Endodermal cell (in vitro differentiated cells): ENCODE measurements around the gene SLC1A7. TPM values are rescaled to one million over a fixed set of nuclear protein-coding genes. Genes with fewer than 3 reads are reported as not detected.

ENCODE experiments used
- DNase-seq: peaks from one replicate; pipeline ENCODE4 v3.0.0-alpha.2; 2017
- H3K27ac ChIP-seq: 2 replicates; pipeline ENCODE4 v1.5.1; 2013; ENCODE audit warnings: mild to moderate bottlenecking, low read depth, low read length, moderate library complexity
- H3K27me3 ChIP-seq: 2 replicates; pipeline ENCODE4 v1.6.1; 2013; ENCODE audit warnings: mild to moderate bottlenecking, low read length, moderate library complexity; ENCODE audit not compliant: insufficient read depth, control insufficient read depth, poor library complexity, severe bottlenecking
- H3K36me3 ChIP-seq: 2 replicates; pipeline ENCODE4 v1.7.0; 2013; ENCODE audit warnings: mild to moderate bottlenecking, low read length, moderate library complexity; ENCODE audit not compliant: control insufficient read depth, insufficient read depth
- H3K4me1 ChIP-seq: one replicate; pipeline ENCODE4 v1.7.0; 2013; ENCODE audit warnings: low read length; ENCODE audit not compliant: control insufficient read depth, insufficient read depth
- H3K4me3 ChIP-seq: 2 replicates; pipeline ENCODE4 v1.5.1; 2013; ENCODE audit warnings: mild to moderate bottlenecking, low read length, moderate library complexity
- H3K9ac ChIP-seq: 2 replicates; pipeline ENCODE4 v1.6.1; 2013; ENCODE audit warnings: mild to moderate bottlenecking, low read length, moderate library complexity; ENCODE audit not compliant: poor library complexity, severe bottlenecking; ENCODE audit errors: extremely low read depth
- H3K9me3 ChIP-seq: 2 replicates; pipeline ENCODE4 v1.6.1; 2013; ENCODE audit warnings: mild to moderate bottlenecking, low read length, moderate library complexity; ENCODE audit not compliant: control insufficient read depth
- H3K27ac Mint-ChIP-seq: 2 replicates; pipeline ENCODE4 v1.8.0; 2020; ENCODE audit warnings: mixed read lengths
- H3K27me3 Mint-ChIP-seq: 2 replicates; pipeline ENCODE4 v1.8.0; 2021; ENCODE audit warnings: mild to moderate bottlenecking, mixed read lengths; ENCODE audit not compliant: insufficient read depth
- H3K36me3 Mint-ChIP-seq: 2 replicates; pipeline ENCODE4 v1.8.0; 2020; ENCODE audit warnings: low read depth, mixed read lengths
- H3K4me1 Mint-ChIP-seq: 2 replicates; pipeline ENCODE4 v1.8.0; 2020; ENCODE audit warnings: mixed read lengths
- H3K4me3 Mint-ChIP-seq: 2 replicates; pipeline ENCODE4 v1.8.0; 2020; ENCODE audit warnings: mild to moderate bottlenecking, moderate library complexity, mixed read lengths
- H3K9me3 Mint-ChIP-seq: 2 replicates; pipeline ENCODE4 v1.8.0; 2020; ENCODE audit warnings: mild to moderate bottlenecking, mixed read lengths
- WGBS, 2 experiments: methylation state at CpG; one replicate each; pipeline versions ENCODE4 v1.1.5 to v1.1.7; 2013; ENCODE audit warnings: missing lambda C conversion rate in 2 of 2, mixed read lengths in 1 of 2; ENCODE audit not compliant: insufficient coverage in 1 of 2, insufficient read length in 1 of 2; 5-methylcytosine and 5-hydroxymethylcytosine counted together
- total RNA-seq, 2 donors: library from RNA; stranded (reverse); fragmentation: NEBNext Ultra II Directional in 1 of 2; extraction: Animal tissue kit (Norgen Biotek cat#: 25700) in 1 of 2; gene quantifications; 2 replicates in 1 of 2; 3 replicates in 1 of 2; pipeline ENCODE4 v1.2.1, GENCODE V29; 2021
- TF ChIP-seq, protein P1 (sequence below): fragments of 200-600 bp; sonication (generic); conservative IDR thresholded peaks from 2 replicates; pipeline ENCODE4 v1.5.0; 2021; ENCODE audit warnings: antibody characterized with exemption, mild to moderate bottlenecking

The SLC1A7 gene
- total RNA-seq, 2 donors from 2014 or later, result 1.7 to 2.3 TPM

DNA sequence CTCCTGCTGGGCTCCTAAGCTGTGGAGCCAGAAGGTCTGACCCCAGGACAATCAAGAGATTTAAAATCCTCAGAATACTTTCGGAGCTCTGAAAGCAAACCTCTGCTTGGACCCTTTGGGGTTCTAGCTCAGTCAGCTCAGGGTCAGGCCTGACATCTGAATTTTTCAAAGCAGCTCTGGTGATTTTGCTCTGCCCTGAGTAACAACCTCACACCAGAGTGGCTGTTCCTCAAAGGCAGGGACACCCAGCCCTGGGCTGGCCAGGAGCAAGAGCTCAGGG, 11.9 kb downstream of the SLC1A7 start:
- Histone ChIP-seq H3K4me1 (no peaks in the 10 kb centered on the region), H3K27ac (no peak overlapping the region), H3K4me3 (no peak overlapping the region), H3K9me3 (no peaks in the 10 kb centered on the region), H3K9ac (no peak overlapping the region), H3K27me3 (no peaks in the 10 kb centered on the region), H3K36me3 (no peaks in the 10 kb centered on the region)
- Mint-ChIP-seq H3K36me3 (no peaks in the 10 kb centered on the region), H3K4me1 (peaks cover 23% of the 10 kb centered on the region), H3K27me3 (peaks cover 40% of the 10 kb centered on the region), H3K27ac (no peak overlapping the region), H3K4me3 (no peak overlapping the region), H3K9me3 (no peaks in the 10 kb centered on the region)
- TF ChIP-seq, protein P1, sequence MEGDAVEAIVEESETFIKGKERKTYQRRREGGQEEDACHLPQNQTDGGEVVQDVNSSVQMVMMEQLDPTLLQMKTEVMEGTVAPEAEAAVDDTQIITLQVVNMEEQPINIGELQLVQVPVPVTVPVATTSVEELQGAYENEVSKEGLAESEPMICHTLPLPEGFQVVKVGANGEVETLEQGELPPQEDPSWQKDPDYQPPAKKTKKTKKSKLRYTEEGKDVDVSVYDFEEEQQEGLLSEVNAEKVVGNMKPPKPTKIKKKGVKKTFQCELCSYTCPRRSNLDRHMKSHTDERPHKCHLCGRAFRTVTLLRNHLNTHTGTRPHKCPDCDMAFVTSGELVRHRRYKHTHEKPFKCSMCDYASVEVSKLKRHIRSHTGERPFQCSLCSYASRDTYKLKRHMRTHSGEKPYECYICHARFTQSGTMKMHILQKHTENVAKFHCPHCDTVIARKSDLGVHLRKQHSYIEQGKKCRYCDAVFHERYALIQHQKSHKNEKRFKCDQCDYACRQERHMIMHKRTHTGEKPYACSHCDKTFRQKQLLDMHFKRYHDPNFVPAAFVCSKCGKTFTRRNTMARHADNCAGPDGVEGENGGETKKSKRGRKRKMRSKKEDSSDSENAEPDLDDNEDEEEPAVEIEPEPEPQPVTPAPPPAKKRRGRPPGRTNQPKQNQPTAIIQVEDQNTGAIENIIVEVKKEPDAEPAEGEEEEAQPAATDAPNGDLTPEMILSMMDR, result no peak
- no peak for DNase-seq
- whole genome bisulfite sequencing, 2 experiments, result 86 to 100% methylated on average over 1 of the region's 1 CpG

DNA sequence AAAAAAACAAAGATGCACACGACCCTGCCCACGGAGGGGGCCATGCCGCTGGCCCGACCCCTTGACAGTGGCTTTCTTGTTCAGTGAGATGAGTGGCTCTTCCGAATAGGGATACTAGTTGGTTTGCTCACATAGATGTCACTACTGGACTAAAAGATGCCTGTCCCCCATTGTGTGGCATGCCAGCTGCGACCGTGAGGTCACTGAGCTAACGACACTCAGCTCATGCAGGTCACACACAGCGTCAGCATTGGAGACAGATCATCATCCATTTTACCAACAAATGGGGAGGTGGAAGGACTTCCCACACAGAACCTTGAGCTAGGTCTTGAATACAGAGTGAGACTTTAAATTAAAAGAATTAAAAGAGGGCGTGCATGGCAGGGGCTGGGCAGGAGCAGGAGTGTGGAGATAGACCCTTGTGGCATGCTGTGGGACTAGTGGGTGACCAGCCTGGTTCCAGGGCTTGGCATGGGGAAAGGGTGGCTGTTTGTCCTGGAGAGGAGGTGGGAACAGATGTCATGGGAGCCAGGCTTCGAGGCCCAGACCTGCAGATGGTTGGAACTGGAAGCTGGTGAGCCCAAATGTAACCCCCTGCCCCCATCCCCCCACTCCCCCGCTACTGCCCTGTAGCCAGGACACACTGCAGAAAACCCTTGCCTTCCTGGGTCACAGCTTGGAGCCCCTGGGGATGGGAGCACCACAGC, 12.4 kb downstream of the SLC1A7 start:
- no peak overlapping the region for H3K4me3 Mint-ChIP-seq
- 72 to 87% methylated on average over 10 to 12 of the region's 12 CpGs for WGBS, 2 experiments
- no peaks in the 10 kb centered on the region for H3K36me3 Mint-ChIP-seq
- peaks cover 26% of the 10 kb centered on the region for H3K4me1 Mint-ChIP-seq
- H3K9me3 Mint-ChIP-seq, result no peaks in the 10 kb centered on the region
- H3K9me3 ChIP-seq, result no peaks in the 10 kb centered on the region
- H3K36me3 ChIP-seq, result no peaks in the 10 kb centered on the region
- peaks cover 44% of the 10 kb centered on the region for H3K27me3 Mint-ChIP-seq
- no peak overlapping the region for H3K9ac ChIP-seq
- H3K27ac ChIP-seq, result peak overlapping the region; percentile 10
- H3K27me3 ChIP-seq, result no peaks in the 10 kb centered on the region
- H3K4me1 ChIP-seq, result no peaks in the 10 kb centered on the region
- TF ChIP-seq, protein P1, result no peak
- H3K27ac Mint-ChIP-seq, result no peak overlapping the region
- H3K4me3 ChIP-seq, result no peak overlapping the region
- DNase-seq, result peak; percentile 44

DNA sequence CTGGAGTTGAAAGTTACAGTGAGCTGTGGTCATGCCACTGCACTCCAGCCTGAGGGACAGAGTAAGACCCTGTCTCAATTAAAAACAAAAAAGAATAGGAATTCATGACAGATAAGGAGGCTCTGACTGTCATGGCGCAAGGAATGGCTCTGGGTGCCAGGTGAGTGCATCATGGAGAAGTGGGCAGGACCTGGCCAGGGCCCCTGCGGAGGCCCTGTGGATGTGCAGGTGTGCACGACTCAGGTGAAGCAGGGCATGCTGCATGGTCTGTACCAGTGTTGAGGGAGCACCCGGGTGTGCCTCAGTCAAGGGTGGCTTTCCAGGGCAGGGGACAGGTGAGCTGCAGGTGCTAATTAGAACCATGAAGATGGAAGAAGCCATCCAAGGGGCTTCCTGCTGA, 14.0 kb downstream of the SLC1A7 start:
- Histone ChIP-seq H3K4me1 (peaks cover 4% of the 10 kb centered on the region), H3K4me3 (no peak overlapping the region), H3K9ac (no peak overlapping the region), H3K27ac (no peak overlapping the region), H3K9me3 (no peaks in the 10 kb centered on the region), H3K27me3 (peaks cover 10% of the 10 kb centered on the region), H3K36me3 (no peaks in the 10 kb centered on the region)
- DNase-seq, result peak; percentile 3
- H3K27me3 Mint-ChIP-seq, result peaks cover 42% of the 10 kb centered on the region
- no peak overlapping the region for H3K27ac Mint-ChIP-seq
- H3K9me3 Mint-ChIP-seq, result no peaks in the 10 kb centered on the region
- TF ChIP-seq, protein P1, result no peak
- H3K36me3 Mint-ChIP-seq, result no peaks in the 10 kb centered on the region
- H3K4me3 Mint-ChIP-seq, result no peak overlapping the region
- WGBS, 2 experiments, result 83 to 96% methylated on average over 3 to 4 of the region's 4 CpGs
- H3K4me1 Mint-ChIP-seq, result peaks cover 38% of the 10 kb centered on the region
